ENCODE measurements around the gene ATXN10. TPM values are rescaled to one million over a fixed set of nuclear protein-coding genes. Genes with fewer than 3 reads are reported as not detected.

The ATXN10 gene
- total RNA-seq, 4 donors from 2014 or later, result 110 to 145 (median 134) TPM

DNA sequence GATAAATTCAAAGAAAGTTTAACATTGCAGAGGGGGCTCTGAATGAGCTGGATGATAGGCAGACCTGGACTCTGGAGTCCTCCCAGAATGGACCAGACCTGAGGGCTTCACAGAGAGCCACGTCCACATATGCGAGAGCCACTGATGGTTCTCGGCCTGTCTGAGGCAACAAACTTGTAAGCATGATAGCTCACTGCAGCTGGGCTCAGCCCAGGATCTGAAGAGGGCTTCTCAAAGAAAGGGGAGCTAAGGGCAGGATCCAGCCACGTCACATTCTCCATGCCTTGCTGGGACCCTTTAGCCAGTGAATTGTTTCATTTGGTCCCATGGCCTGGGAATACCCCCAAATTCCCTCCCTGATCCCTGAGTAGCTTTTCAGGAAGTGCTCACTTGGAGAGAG, 98.9 kb downstream of the ATXN10 start:
- WGBS, 2 donors, result 72 to 75% methylated on average over 4 of the region's 4 CpGs
- Histone ChIP-seq H3K27me3 (no peaks in the 10 kb centered on the region), H3K36me3 (no peaks in the 10 kb centered on the region), H3K27ac (no peak overlapping the region), H3K9me3 (no peaks in the 10 kb centered on the region), H3K4me3 (replicated peaks in 1 of 3) (no peak overlapping the region), H3K4me1 (no peaks in the 10 kb centered on the region)
- DNase-seq, result no peak
- intact Hi-C loops (cut with DNase I), result no loop called here
- no peak for TF ChIP-seq POLR2A (IDR thresholded peaks at IDR 0.05)
- TF ChIP-seq CTCF (IDR thresholded peaks at IDR 0.05), result no peak

DNA sequence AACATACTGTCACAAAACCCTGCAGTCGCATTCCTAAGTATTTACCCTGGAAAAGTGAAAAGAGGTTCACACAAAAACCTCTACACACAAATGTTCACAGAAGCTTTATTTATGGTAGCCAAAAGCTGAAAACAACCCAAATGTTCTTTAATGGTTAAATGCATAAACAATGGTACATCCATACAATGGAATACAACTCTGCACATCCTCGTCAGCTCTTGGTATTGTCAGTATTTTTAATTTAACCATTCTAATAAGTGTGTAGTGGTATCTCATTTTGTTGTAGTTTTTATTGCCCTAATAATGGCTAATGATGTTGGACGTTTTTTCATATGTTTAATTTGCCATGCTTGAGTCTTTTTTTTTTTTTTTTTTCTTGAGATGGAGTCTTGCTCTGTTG, 99.4 kb downstream of the ATXN10 start:
- no peaks in the 10 kb centered on the region for H3K9me3 ChIP-seq
- no peak overlapping the region for H3K4me3 ChIP-seq (replicated peaks in 1 of 3)
- H3K27me3 ChIP-seq, result no peaks in the 10 kb centered on the region
- H3K27ac ChIP-seq, result no peak overlapping the region
- 94 to 97% methylated on average over 3 of the region's 3 CpGs for WGBS, 2 donors
- no peak for TF ChIP-seq CTCF (IDR thresholded peaks at IDR 0.05)
- no peak for TF ChIP-seq POLR2A (IDR thresholded peaks at IDR 0.05)
- no peaks in the 10 kb centered on the region for H3K36me3 ChIP-seq
- intact Hi-C loops (cut with DNase I), result no loop called here
- H3K4me1 ChIP-seq, result no peaks in the 10 kb centered on the region
- no peak for DNase-seq

GRCh38 chr22:45771711-45772110, 100.1 kb downstream of the ATXN10 start:
- no peak for TF ChIP-seq POLR2A (IDR thresholded peaks at IDR 0.05)
- TF ChIP-seq CTCF (IDR thresholded peaks at IDR 0.05), result no peak
- intact Hi-C loops (cut with DNase I), result no loop called here
- Histone ChIP-seq H3K36me3 (no peaks in the 10 kb centered on the region), H3K4me1 (no peaks in the 10 kb centered on the region), H3K9me3 (no peaks in the 10 kb centered on the region), H3K4me3 (replicated peaks in 1 of 3) (no peak overlapping the region), H3K27me3 (no peaks in the 10 kb centered on the region), H3K27ac (no peak overlapping the region)
- no peak for DNase-seq
- WGBS, 2 donors, result 100% methylated on average over 2 of the region's 2 CpGs

DNA sequence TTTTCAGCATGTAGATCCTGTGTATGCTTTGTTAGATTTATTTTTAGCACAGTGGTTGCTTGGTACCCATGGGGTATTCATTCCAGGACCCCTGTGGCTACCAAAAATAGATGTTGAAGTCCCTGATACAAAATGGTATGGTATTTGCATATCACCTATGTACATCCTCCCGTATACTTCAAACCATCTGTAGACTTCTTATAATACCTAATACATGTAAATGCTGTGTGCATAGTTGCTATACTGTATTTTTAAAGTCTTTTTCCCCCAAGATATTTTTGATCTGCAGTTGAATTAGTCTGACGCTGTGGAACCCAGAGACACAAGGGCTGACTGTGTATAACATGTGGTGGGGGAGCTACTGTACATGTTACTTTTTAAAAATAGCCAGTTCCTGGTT, 101.1 kb downstream of the ATXN10 start:
- 95 to 100% methylated on average over 2 of the region's 2 CpGs for whole genome bisulfite sequencing, 2 donors

More for the DNA sequence above, 101.1 kb downstream of the ATXN10 start:
- H3K36me3 ChIP-seq, result no peaks in the 10 kb centered on the region
- H3K4me3 ChIP-seq (replicated peaks in 1 of 3), result no peak overlapping the region
- H3K27me3 ChIP-seq, result no peaks in the 10 kb centered on the region
- intact Hi-C loops (cut with DNase I), result no loop called here
- no peak for DNase-seq
- H3K27ac ChIP-seq, result no peak overlapping the region
- no peaks in the 10 kb centered on the region for H3K9me3 ChIP-seq
- no peaks in the 10 kb centered on the region for H3K4me1 ChIP-seq
- TF ChIP-seq POLR2A (IDR thresholded peaks at IDR 0.05), result no peak
- no peak for TF ChIP-seq CTCF (IDR thresholded peaks at IDR 0.05)
